T-helper 2 cell (primary cell): Measurements from ENCODE around the gene RBBP7.

Experiments used
- DNase-seq, 5 experiments: peaks; one replicate each; pipeline versions ENCODE4 v3.0.0 to v3.0.0-alpha.2; 2012 to 2022
- total RNA-seq, 2 donors: gene quantifications; one replicate each; lab custom pipeline; 2026; lab: John Stamatoyannopoulos, UW

Gene RBBP7
- 138 to 140 reads per million in 2 donors for total RNA-seq

DNA sequence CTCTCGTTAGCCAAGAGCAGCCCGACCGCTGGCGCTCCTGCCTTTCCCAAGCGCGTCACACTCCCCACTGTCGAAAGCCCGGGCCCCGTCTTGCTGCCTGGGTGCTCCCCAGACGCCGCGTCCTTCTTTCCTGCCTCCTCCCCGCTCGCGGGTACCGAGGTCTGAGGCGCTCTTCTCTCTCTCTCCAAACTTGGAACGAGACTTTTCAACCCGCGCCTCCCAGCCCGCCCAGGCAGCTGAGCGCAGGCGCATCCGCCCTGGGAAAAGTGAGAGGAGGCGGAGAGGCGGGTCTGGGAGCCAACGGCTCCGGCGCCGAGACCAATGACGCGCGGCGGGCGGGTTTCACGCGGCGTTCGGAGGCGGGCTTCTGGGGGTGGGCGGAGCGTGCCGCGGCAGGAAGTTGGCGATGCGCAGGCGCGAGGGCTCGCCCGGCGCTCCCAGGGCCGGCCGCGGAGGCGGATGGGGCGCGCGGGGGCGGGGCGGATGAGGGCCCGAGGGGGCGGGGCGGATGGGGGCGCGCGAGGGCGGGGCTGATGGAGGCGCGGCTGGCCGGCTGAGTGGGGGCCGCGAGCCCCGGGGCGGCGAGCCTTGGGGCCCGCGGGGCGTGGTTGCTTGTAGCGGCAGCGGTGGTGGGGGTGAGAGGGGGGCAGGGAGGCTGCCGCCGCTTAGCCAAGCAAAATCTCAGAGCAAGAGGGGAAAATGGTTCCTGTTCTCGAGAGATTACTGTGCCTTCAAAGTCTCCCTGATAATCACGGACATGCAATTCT, at the start of gene RBBP7:
RBBP7 (minus strand) TSS at position 268 of the 767 bp plus-strand sequence. CDS start 309 bp downstream, outside the sequence.
- DNase-seq: peak; percentile 80 to 96 (median 87)

GRCh38 chrX:16918979-16919378, 48.8 kb upstream of the RBBP7 start:
- DNase-seq: no peak

DNA sequence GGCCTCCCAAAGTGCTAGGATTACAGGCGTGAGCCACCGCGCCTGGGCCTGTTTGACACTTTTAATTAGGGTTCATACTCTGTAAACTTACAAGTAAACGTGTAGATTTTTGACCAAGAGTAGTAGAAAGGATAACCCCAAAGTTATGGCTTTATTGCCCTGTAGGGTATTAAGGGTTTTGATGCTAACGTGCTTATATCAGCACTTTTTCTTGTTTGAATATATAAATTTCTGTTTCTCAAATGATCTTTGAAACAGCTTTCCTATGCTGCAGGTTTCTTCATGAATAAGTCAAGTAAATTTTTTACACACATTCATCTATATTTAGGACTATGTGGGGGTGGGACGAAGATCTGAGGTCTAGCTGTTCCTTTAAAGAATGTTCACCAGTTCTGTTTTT, 47.0 kb upstream of the RBBP7 start:
- DNase-seq: no peak

GRCh38 chrX:16916561-16916960, 46.4 kb upstream of the RBBP7 start:
- DNase-seq: no peak

DNA sequence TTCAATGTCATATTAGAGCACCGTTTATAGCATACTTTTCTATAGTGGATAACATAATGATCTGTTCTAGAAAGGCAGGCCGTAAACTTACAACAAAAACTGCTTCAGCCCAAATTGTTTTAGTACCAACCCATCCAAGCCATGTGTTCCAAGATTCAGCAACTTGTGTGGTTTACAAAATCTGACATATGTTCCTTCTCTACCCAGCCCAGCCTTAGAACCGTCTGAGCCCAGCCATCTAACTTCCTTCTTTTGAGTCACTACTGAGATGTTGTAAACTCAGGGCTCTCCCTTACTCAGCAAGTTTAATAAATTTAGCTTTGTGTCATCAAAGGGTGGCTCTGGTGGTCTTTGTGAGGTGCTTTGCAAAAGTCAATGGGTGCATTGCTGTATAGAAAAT, 43.9 kb upstream of the RBBP7 start:
- DNase-seq: no peak

GRCh38 chrX:16910376-16910775, 40.2 kb upstream of the RBBP7 start:
- DNase-seq: no peak

GRCh38 chrX:16903274-16904022, 33.3 kb upstream of the RBBP7 start:
- DNase-seq: no peak

GRCh38 chrX:16897445-16897844, 27.3 kb upstream of the RBBP7 start:
- DNase-seq: no peak

- peak in 4 of 5 experiments; percentile 31 to 64 (median 42) for DNase-seq
Measured at GRCh38 chrX:16892504-16893362, 22.6 kb upstream of the RBBP7 start.

- no peak for DNase-seq
Measured at GRCh38 chrX:16885628-16886027, 15.5 kb upstream of the RBBP7 start.

GRCh38 chrX:16883487-16883804, 13.3 kb upstream of the RBBP7 start:
- no peak for DNase-seq

DNA sequence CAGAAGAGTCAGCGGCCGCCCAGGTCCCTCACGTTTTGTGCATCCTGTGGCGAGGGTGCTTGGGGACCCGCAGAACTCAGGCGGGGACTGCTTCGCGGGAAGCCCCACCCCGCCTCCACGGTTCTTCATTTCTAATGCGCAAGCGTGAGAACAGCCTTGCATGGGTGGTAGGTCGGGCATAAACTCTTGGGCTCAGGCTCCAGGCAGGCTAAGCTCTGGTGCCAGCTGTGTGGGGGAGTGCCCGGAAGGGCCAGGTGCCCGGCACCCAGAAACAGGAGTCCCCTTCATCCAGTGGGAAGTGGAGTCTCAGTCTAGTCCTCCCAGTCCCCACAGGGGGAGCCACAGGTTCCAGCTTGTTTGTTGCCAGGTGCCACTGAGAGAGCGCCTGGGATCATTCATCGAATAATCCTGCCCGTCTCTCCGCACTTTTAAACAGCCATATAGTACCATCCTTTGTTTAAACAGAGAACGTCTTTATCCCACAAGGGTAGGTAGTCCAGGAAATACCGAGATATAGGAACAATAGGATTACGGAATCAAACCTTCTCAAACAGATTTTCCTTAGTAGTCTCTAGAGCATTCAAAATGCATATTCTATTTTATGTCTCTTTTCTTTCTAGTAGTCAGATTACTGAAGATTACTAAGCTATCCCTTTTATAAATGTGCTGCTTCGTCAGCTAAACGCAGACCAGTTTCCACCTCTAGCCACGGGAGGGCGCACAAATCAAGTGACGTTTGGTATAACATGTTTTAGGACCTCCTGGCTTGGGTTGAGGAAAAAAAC, 12.7 kb upstream of the RBBP7 start:
- DNase-seq: peak in 4 of 5 experiments; percentile 42 to 74 (median 51)

DNA sequence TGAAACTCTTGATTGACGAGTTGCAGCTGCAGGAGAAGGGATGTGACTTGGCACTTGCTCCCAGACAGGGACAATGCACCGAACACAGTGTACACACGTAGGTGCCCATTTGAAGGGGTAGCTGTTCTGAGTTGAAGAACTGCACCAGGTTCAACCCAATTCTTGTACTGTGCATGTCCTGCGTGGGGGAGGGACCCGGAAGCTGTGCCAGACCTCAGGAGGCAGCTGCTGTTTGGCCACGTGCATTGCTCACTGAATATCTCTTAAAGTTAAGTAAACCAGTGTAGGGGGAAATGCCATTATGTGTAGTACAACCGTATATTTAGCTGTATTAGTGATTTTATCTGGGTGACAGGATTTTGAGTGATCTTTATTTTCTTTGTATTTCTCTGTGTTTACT, 12.0 kb upstream of the RBBP7 start:
- peak in 1 of 5 experiments; percentile 39 for DNase-seq

DNA sequence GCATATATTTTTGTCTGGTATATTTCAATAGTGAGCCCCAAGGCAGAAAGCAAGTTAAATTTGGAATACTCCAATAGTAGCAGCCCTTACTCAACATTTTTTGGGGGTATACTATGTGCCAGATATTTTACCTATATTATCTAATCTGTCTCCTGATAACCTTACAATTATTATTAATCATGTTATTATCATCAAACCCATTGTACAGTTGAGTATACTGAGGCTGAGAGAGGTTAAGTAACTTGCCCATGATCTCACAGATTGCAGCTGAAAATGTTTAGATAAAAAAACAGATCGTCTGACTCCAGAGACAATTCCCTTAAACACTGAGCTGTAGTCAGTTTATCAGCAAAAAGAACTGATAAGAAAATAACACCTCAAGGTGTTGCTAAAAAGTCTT, 6.5 kb upstream of the RBBP7 start:
- DNase-seq: no peak

GRCh38 chrX:16874458-16875095, 4.4 kb upstream of the RBBP7 start:
- DNase-seq: no peak

GRCh38 chrX:16873106-16873505, 2.9 kb upstream of the RBBP7 start:
- DNase-seq: no peak

GRCh38 chrX:16870862-16871815, 977 bp upstream of the RBBP7 start:
- peak in 1 of 5 experiments; percentile 16 for DNase-seq

- peak; percentile 7 to 78 (median 43) for DNase-seq
Measured at GRCh38 chrX:16869393-16870094, 618 bp downstream of the RBBP7 start.

DNA sequence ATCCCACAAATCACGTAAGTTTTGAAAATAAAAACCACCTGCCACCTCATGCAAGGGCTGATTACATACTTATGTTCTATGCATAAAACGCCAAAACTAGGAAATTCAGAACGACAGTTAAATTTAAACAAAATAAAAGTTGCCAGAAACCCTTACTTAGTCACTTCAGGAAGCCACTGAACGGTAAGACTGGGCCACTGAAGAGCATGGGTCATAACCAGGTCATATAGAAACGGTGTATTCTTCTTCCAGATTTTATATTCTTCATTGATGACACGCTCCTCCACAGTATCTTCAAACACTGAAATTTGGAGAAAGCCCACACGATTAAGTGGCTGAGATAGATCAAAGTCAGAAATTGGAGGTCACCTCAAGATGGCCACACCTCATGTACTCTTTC, 1.2 kb downstream of the RBBP7 start:
- DNase-seq: peak in 1 of 5 experiments; percentile 36

DNA sequence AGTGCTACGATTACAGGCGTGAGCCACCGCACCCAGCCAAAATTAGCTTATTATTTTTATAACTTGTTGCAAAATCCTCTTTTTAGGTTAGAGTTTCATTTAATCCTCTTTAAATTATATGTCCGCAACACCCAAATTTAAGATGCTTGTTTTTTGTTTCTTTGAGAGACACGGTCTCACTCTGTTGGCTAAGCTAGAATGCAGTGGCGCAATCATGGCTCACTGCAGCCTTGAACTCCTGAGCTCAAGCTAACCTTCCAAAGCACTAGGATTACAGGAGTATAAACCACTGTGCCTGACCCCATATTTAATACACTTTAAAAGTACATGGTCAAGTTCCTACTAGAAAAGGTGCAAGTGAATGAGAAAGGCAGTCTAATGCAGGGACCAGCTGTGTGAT, 2.2 kb downstream of the RBBP7 start:
- no peak for DNase-seq
